ENCODE results near the gene SIVA1.

- no peak for TF ChIP-seq CTCF (IDR thresholded peaks at IDR 0.05)
- no peak for TF ChIP-seq POLR2A (IDR thresholded peaks at IDR 0.05)
Observed at GRCh38 chr14:104718871-104719270, 34.1 kb upstream of the SIVA1 start.

All from right lobe of liver (tissue), 4 donors.